Spleen (tissue), 7 donors: ENCODE data around the gene ESR2.

Experiments used
- POLR2AphosphoS5 ChIP-seq, 3 donors: sonication (generic); formaldehyde crosslinking; IDR thresholded peaks; one replicate each; pipeline ENCODE4 v1.5.1; 2017; ENCODE audit warnings: antibody characterized with exemption in 3 of 3
- TF ChIP-seq, protein P1 (sequence below), 11 experiments: fragments of 200-600 bp in 7 of 11; fragments of 450-650 bp in 4 of 11; sonication (generic) in 4 of 11; IDR thresholded peaks in 8 of 11; conservative IDR thresholded peaks in 3 of 11; 1 replicate in 7 of 11; 2 replicates in 4 of 11; pipeline versions ENCODE4 v1.4.0 to v1.8.0; 2016 to 2021; ENCODE audit warnings: antibody characterized with exemption in 11 of 11, inconsistent platforms in 4 of 11, mild to moderate bottlenecking in 1 of 11
- donor health status: DM: no; HTN: no; CAD: no; lungs with moderate emphysema.
- donor health status: DM: no; HTN: no; CAD: no.
- donor health status: DM: no; HTN: no; CAD: no.

DNA sequence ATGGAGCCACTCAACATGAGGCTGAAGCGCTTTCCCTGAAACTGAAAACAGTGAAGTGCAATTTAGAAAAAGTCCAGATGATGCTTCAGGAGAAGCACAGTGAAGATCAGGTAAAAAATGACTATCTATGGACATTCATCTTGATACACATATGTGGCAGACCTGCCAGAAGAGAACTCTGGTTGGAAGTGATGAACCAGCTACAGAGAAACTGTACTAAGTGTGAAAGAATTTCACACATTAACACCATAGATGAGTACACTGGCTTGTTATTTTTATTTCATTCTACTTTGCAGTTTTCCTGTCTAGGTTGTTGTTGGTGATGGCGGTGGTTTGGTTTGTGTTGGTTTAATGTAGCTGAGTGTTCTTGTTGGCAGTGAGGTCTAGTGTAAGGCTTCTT lies 174.7 kb downstream of the ESR2 start:
- TF ChIP-seq, protein P1, sequence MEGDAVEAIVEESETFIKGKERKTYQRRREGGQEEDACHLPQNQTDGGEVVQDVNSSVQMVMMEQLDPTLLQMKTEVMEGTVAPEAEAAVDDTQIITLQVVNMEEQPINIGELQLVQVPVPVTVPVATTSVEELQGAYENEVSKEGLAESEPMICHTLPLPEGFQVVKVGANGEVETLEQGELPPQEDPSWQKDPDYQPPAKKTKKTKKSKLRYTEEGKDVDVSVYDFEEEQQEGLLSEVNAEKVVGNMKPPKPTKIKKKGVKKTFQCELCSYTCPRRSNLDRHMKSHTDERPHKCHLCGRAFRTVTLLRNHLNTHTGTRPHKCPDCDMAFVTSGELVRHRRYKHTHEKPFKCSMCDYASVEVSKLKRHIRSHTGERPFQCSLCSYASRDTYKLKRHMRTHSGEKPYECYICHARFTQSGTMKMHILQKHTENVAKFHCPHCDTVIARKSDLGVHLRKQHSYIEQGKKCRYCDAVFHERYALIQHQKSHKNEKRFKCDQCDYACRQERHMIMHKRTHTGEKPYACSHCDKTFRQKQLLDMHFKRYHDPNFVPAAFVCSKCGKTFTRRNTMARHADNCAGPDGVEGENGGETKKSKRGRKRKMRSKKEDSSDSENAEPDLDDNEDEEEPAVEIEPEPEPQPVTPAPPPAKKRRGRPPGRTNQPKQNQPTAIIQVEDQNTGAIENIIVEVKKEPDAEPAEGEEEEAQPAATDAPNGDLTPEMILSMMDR (IDR thresholded peaks at IDR 0.05 in 8 of 11, conservative IDR thresholded peaks at IDR 0.05 in 3 of 11): no peak
- no peak for TF ChIP-seq POLR2AphosphoS5 (IDR thresholded peaks at IDR 0.05)
